ENCODE data around the gene PTPN20.
A peak's percentile ranks its signal among the peaks of the same experiment; 100 is the strongest.

PTPN20 gene

GRCh38 chr10:46998192-46998591, 87.0 kb downstream of the PTPN20 start:
- H3K27me3 Mint-ChIP-seq (ENCODE audit: low read depth): peaks cover 18% of the 10 kb centered on the region
- DNase-seq (ENCODE audit: low spot score): no peak
- H3K4me3 Mint-ChIP-seq: no peak overlapping the region
- no peaks in the 10 kb centered on the region for H3K4me1 Mint-ChIP-seq (ENCODE audit: low read depth)
- H3K27ac Mint-ChIP-seq: no peak overlapping the region
- peaks cover 13% of the 10 kb centered on the region for H3K9me3 Mint-ChIP-seq
- H3K36me3 Mint-ChIP-seq (ENCODE audit: low read depth): peaks cover 3% of the 10 kb centered on the region

- Mint-ChIP-seq H3K36me3 (ENCODE audit: low read depth) (peaks cover 3% of the 10 kb centered on the region), H3K27ac (no peak overlapping the region), H3K4me1 (ENCODE audit: low read depth) (no peaks in the 10 kb centered on the region), H3K4me3 (no peak overlapping the region), H3K9me3 (peaks cover 13% of the 10 kb centered on the region), H3K27me3 (ENCODE audit: low read depth) (peaks cover 22% of the 10 kb centered on the region)
- no peak for DNase-seq (ENCODE audit: low spot score)
These were observed 87.4 kb downstream of the PTPN20 start for GRCh38 chr10:46998595-46998994.

GRCh38 chr10:46999217-46999616, 88.0 kb downstream of the PTPN20 start:
- DNase-seq (ENCODE audit: low spot score): no peak
- Mint-ChIP-seq H3K27me3 (ENCODE audit: low read depth) (peaks cover 25% of the 10 kb centered on the region), H3K4me1 (ENCODE audit: low read depth) (no peaks in the 10 kb centered on the region), H3K9me3 (peaks cover 13% of the 10 kb centered on the region), H3K36me3 (ENCODE audit: low read depth) (peaks cover 3% of the 10 kb centered on the region), H3K4me3 (no peak overlapping the region), H3K27ac (no peak overlapping the region)

- H3K9me3 Mint-ChIP-seq: no peaks in the 10 kb centered on the region
- H3K36me3 Mint-ChIP-seq (ENCODE audit: low read depth): no peaks in the 10 kb centered on the region
- no peak overlapping the region for H3K4me3 Mint-ChIP-seq
- peaks cover 46% of the 10 kb centered on the region for H3K27me3 Mint-ChIP-seq (ENCODE audit: low read depth)
- H3K4me1 Mint-ChIP-seq (ENCODE audit: low read depth): no peaks in the 10 kb centered on the region
- no peak overlapping the region for H3K27ac Mint-ChIP-seq
- DNase-seq (ENCODE audit: low spot score): no peak
These were observed 97.5 kb downstream of the PTPN20 start for GRCh38 chr10:47008769-47009168.

GRCh38 chr10:47009215-47009838, 98.1 kb downstream of the PTPN20 start:
- Mint-ChIP-seq H3K27me3 (ENCODE audit: low read depth) (peaks cover 45% of the 10 kb centered on the region), H3K9me3 (no peaks in the 10 kb centered on the region), H3K4me1 (ENCODE audit: low read depth) (no peaks in the 10 kb centered on the region), H3K27ac (no peak overlapping the region), H3K4me3 (no peak overlapping the region), H3K36me3 (ENCODE audit: low read depth) (no peaks in the 10 kb centered on the region)
- DNase-seq (ENCODE audit: low spot score): no peak

- Mint-ChIP-seq H3K9me3 (no peaks in the 10 kb centered on the region), H3K27ac (no peak overlapping the region), H3K27me3 (ENCODE audit: low read depth) (peaks cover 45% of the 10 kb centered on the region)
These were observed 98.8 kb downstream of the PTPN20 start for GRCh38 chr10:47010036-47010435.

GRCh38 chr10:47012214-47012613, 101.0 kb downstream of the PTPN20 start:
- no peak overlapping the region for H3K27ac Mint-ChIP-seq

More at GRCh38 chr10:47010036-47010435, 98.8 kb downstream of the PTPN20 start:
- no peak for DNase-seq (ENCODE audit: low spot score)
- H3K4me1 Mint-ChIP-seq (ENCODE audit: low read depth): no peaks in the 10 kb centered on the region
- H3K4me3 Mint-ChIP-seq: no peak overlapping the region
- H3K36me3 Mint-ChIP-seq (ENCODE audit: low read depth): no peaks in the 10 kb centered on the region

GRCh38 chr10:47013507-47014154, 102.4 kb downstream of the PTPN20 start:
- no peak overlapping the region for H3K27ac Mint-ChIP-seq
- H3K4me3 Mint-ChIP-seq: no peak overlapping the region
- H3K9me3 Mint-ChIP-seq: no peaks in the 10 kb centered on the region
- DNase-seq (ENCODE audit: low spot score): no peak
- H3K36me3 Mint-ChIP-seq (ENCODE audit: low read depth): no peaks in the 10 kb centered on the region
- peaks cover 26% of the 10 kb centered on the region for H3K27me3 Mint-ChIP-seq (ENCODE audit: low read depth)
- H3K4me1 Mint-ChIP-seq (ENCODE audit: low read depth): no peaks in the 10 kb centered on the region

More at GRCh38 chr10:47012214-47012613, 101.0 kb downstream of the PTPN20 start:
- H3K4me3 Mint-ChIP-seq: no peak overlapping the region
- no peaks in the 10 kb centered on the region for H3K4me1 Mint-ChIP-seq (ENCODE audit: low read depth)
- H3K36me3 Mint-ChIP-seq (ENCODE audit: low read depth): no peaks in the 10 kb centered on the region
- no peaks in the 10 kb centered on the region for H3K9me3 Mint-ChIP-seq
- peaks cover 38% of the 10 kb centered on the region for H3K27me3 Mint-ChIP-seq (ENCODE audit: low read depth)
- DNase-seq (ENCODE audit: low spot score): no peak

- DNase-seq (ENCODE audit: low spot score): no peak
- Mint-ChIP-seq H3K27ac (no peak overlapping the region), H3K27me3 (ENCODE audit: low read depth) (peaks cover 13% of the 10 kb centered on the region)
These were observed 104.2 kb downstream of the PTPN20 start for GRCh38 chr10:47015404-47015803.

GRCh38 chr10:47016564-47016963, 105.3 kb downstream of the PTPN20 start:
- H3K4me3 Mint-ChIP-seq: no peak overlapping the region

More at GRCh38 chr10:47015404-47015803, 104.2 kb downstream of the PTPN20 start:
- Mint-ChIP-seq H3K9me3 (no peaks in the 10 kb centered on the region), H3K4me3 (no peak overlapping the region), H3K36me3 (ENCODE audit: low read depth) (no peaks in the 10 kb centered on the region), H3K4me1 (ENCODE audit: low read depth) (no peaks in the 10 kb centered on the region)

GRCh38 chr10:47018026-47018735, 107.0 kb downstream of the PTPN20 start:
- H3K27ac Mint-ChIP-seq: no peak overlapping the region
- no peak for DNase-seq (ENCODE audit: low spot score)
- no peaks in the 10 kb centered on the region for H3K9me3 Mint-ChIP-seq
- H3K4me3 Mint-ChIP-seq: no peak overlapping the region
- no peaks in the 10 kb centered on the region for H3K4me1 Mint-ChIP-seq (ENCODE audit: low read depth)
- H3K27me3 Mint-ChIP-seq (ENCODE audit: low read depth): peaks cover 1% of the 10 kb centered on the region
- no peaks in the 10 kb centered on the region for H3K36me3 Mint-ChIP-seq (ENCODE audit: low read depth)

More at GRCh38 chr10:47016564-47016963, 105.3 kb downstream of the PTPN20 start:
- no peak overlapping the region for H3K27ac Mint-ChIP-seq
- DNase-seq (ENCODE audit: low spot score): no peak
- H3K9me3 Mint-ChIP-seq: no peaks in the 10 kb centered on the region
- H3K36me3 Mint-ChIP-seq (ENCODE audit: low read depth): no peaks in the 10 kb centered on the region
- peaks cover 7% of the 10 kb centered on the region for H3K27me3 Mint-ChIP-seq (ENCODE audit: low read depth)
- H3K4me1 Mint-ChIP-seq (ENCODE audit: low read depth): no peaks in the 10 kb centered on the region

GRCh38 chr10:47019155-47020145, 108.2 kb downstream of the PTPN20 start:
- H3K4me3 Mint-ChIP-seq: no peak overlapping the region
- peaks cover 7% of the 10 kb centered on the region for H3K4me1 Mint-ChIP-seq (ENCODE audit: low read depth)
- no peaks in the 10 kb centered on the region for H3K9me3 Mint-ChIP-seq
- H3K27ac Mint-ChIP-seq: no peak overlapping the region
- peak; percentile 1 for DNase-seq (ENCODE audit: low spot score)
- no peaks in the 10 kb centered on the region for H3K36me3 Mint-ChIP-seq (ENCODE audit: low read depth)
- H3K27me3 Mint-ChIP-seq (ENCODE audit: low read depth): no peaks in the 10 kb centered on the region

- no peak for DNase-seq (ENCODE audit: low spot score)
- Mint-ChIP-seq H3K27ac (no peak overlapping the region), H3K4me1 (ENCODE audit: low read depth) (peaks cover 11% of the 10 kb centered on the region), H3K4me3 (no peak overlapping the region), H3K9me3 (no peaks in the 10 kb centered on the region), H3K27me3 (ENCODE audit: low read depth) (no peaks in the 10 kb centered on the region), H3K36me3 (ENCODE audit: low read depth) (no peaks in the 10 kb centered on the region)
These were observed 109.2 kb downstream of the PTPN20 start for GRCh38 chr10:47020471-47020870.

All from T-helper 2 cell treated with Interferon-gamma antibody and Interleukin-4, amounts not matched to agents 5 μg/mL and 100 μg/mL, for 36 hours (primary cell).